ENCODE measurements around the gene KNDC1. TPM values are rescaled to one million over a fixed set of nuclear protein-coding genes. Genes with fewer than 3 reads are reported as not detected.

The KNDC1 gene
- total and polyA plus RNA-seq, 10 of the 15 experiments (the other 5 are each of a cell fraction or from before 2014, with no cell fraction given) = 0.03 to 0.11 (median 0.05) TPM; not detected in 7

- no peaks in the 10 kb centered on the region for H4K20me1 ChIP-seq (ENCODE audit: control insufficient read depth, insufficient read depth)
- ATAC-seq = no peak
- WGBS (ENCODE audit: insufficient coverage, insufficient replicate concordance, low lambda C conversion rate, missing lambda C conversion rate) = 40% methylated on average over 31 of the region's 38 CpGs
- H3K27me3 ChIP-seq (replicated peaks in 1 of 2; ENCODE audit: control insufficient read depth in 2 of 2, insufficient read depth in 2 of 2, low read length in 1 of 2) = no peaks in the 10 kb centered on the region
- H2AFZ ChIP-seq (ENCODE audit: control insufficient read depth, low read depth, low read length) = no peak overlapping the region
- H3K4me1 ChIP-seq (ENCODE audit: control insufficient read depth, insufficient read depth, low read length) = no peaks in the 10 kb centered on the region
- no peak for FAIRE-seq
- no peaks in the 10 kb centered on the region for H3K36me3 ChIP-seq (ENCODE audit: control insufficient read depth in 2 of 2, insufficient read depth in 2 of 2, low read length in 1 of 2)
- H3K9me3 ChIP-seq (replicated peaks; ENCODE audit: control insufficient read depth, insufficient read depth, low read length) = no peaks in the 10 kb centered on the region
- no peaks in the 10 kb centered on the region for H3K79me2 ChIP-seq (ENCODE audit: control insufficient read depth, insufficient read depth, low read length)
- SMC1A ChIA-PET (ENCODE audit: uncharacterized antibody, unreplicated experiment) = no interaction called here
- no peak overlapping the region for H3K9ac ChIP-seq (ENCODE audit: control insufficient read depth, insufficient read depth, low read length)
- intact Hi-C loops (cut with micrococcal nuclease; ENCODE audit: unreplicated experiment) (no loop called here), in situ Hi-C loops (cut with MboI) (no loop called here)
- no TSS peak for BruUV-seq (replicated peaks)
- POLR2A ChIA-PET = no interaction called here
- no peak for DNase-seq (ENCODE audit: low read depth, low spot score)
- no peak overlapping the region for H3K27ac ChIP-seq (ENCODE audit: control insufficient read depth, insufficient read depth)
- RAD21 ChIA-PET (ENCODE audit: unreplicated experiment) = no interaction called here
- no peak overlapping the region for H3K4me3 ChIP-seq
- H3K4me2 ChIP-seq (ENCODE audit: control insufficient read depth, insufficient read depth) = no peak overlapping the region
- CTCF ChIA-PET = no interaction called here
- TF ChIP-seq KDM1A (IDR thresholded peaks at IDR 0.05; ENCODE audit: borderline replicate concordance) = no peak
- TF ChIP-seq, protein P1, sequence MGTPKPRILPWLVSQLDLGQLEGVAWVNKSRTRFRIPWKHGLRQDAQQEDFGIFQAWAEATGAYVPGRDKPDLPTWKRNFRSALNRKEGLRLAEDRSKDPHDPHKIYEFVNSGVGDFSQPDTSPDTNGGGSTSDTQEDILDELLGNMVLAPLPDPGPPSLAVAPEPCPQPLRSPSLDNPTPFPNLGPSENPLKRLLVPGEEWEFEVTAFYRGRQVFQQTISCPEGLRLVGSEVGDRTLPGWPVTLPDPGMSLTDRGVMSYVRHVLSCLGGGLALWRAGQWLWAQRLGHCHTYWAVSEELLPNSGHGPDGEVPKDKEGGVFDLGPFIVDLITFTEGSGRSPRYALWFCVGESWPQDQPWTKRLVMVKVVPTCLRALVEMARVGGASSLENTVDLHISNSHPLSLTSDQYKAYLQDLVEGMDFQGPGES (IDR thresholded peaks at IDR 0.05) = no peak
- TF ChIP-seq JUNB (IDR thresholded peaks at IDR 0.05) = no peak
- TF ChIP-seq SMC3 (IDR thresholded peaks at IDR 0.05; ENCODE audit: borderline replicate concordance, low read length) = no peak
- no peak for TF ChIP-seq SIN3A (IDR thresholded peaks at IDR 0.05; ENCODE audit: low read depth, low read length)
- no peak for TF ChIP-seq RAD21 (IDR thresholded peaks at IDR 0.05; ENCODE audit: insufficient read depth, low read depth, low read length)
- TF ChIP-seq ZBTB11 (CRISPR knock-in tag; IDR thresholded peaks at IDR 0.05) = no peak
- TF ChIP-seq GATAD2B (conservative IDR thresholded peaks at IDR 0.05; ENCODE audit: low read depth) = no peak
- TF ChIP-seq, protein P2, sequence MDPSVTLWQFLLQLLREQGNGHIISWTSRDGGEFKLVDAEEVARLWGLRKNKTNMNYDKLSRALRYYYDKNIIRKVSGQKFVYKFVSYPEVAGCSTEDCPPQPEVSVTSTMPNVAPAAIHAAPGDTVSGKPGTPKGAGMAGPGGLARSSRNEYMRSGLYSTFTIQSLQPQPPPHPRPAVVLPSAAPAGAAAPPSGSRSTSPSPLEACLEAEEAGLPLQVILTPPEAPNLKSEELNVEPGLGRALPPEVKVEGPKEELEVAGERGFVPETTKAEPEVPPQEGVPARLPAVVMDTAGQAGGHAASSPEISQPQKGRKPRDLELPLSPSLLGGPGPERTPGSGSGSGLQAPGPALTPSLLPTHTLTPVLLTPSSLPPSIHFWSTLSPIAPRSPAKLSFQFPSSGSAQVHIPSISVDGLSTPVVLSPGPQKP (IDR thresholded peaks at IDR 0.05; ENCODE audit: low read depth, low read length) = no peak
- TF ChIP-seq SUPT20H (IDR thresholded peaks at IDR 0.05; ENCODE audit: borderline replicate concordance, control insufficient read depth, low read depth, low read length) = no peak
- TF ChIP-seq, protein P3, sequence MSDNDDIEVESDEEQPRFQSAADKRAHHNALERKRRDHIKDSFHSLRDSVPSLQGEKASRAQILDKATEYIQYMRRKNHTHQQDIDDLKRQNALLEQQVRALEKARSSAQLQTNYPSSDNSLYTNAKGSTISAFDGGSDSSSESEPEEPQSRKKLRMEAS (IDR thresholded peaks at IDR 0.05; ENCODE audit: low read depth, low read length) = no peak
- TF ChIP-seq BCLAF1 (IDR thresholded peaks at IDR 0.05) = no peak
- no peak for TF ChIP-seq NRF1 (conservative IDR thresholded peaks at IDR 0.05; ENCODE audit: low read depth, low read length)
- TF ChIP-seq ZNF622 (IDR thresholded peaks at IDR 0.05) = no peak
Observed at GRCh38 chr10:133187906-133188681, 28.1 kb downstream of the KNDC1 start.
